Fibroblast of villous mesenchyme (primary cell): ENCODE data around the gene KIF21A. TPM values are rescaled to one million over a fixed set of nuclear protein-coding genes. Genes with fewer than 3 reads are reported as not detected.

Experiments
- DNase-seq: peaks from one replicate; pipeline ENCODE4 v3.0.0-alpha.2; 2010; ENCODE audit warnings: low read depth
- H3K4me3 ChIP-seq: 2 replicates; pipeline ENCODE4 v1.5.1; 2011; ENCODE audit warnings: low read depth, mild to moderate bottlenecking, low read length
- CTCF ChIP-seq: IDR thresholded peaks from 2 replicates; pipeline ENCODE4 v1.5.1; 2012; ENCODE audit warnings: low read depth, mild to moderate bottlenecking, low read length; ENCODE audit not compliant: insufficient read depth
- total RNA-seq: library from RNA; depleted of rRNA; stranded (reverse); fragments of >200 nt; gene quantifications from 2 replicates; pipeline ENCODE4 v1.2.3, GENCODE V29; 2012

The KIF21A gene
- total RNA-seq, 1 donor: 11.2 TPM

GRCh38 chr12:39378341-39378740, 64.6 kb downstream of the KIF21A start:
- peak; percentile 48 for DNase-seq
- no peak overlapping the region for H3K4me3 ChIP-seq
- TF ChIP-seq CTCF: no peak

- DNase-seq: no peak
- peak; percentile 10 for TF ChIP-seq CTCF
- no peak overlapping the region for H3K4me3 ChIP-seq
Observed at GRCh38 chr12:39375206-39375808, 67.6 kb downstream of the KIF21A start.

- no peak overlapping the region for H3K4me3 ChIP-seq
- no peak for DNase-seq
- TF ChIP-seq CTCF: no peak
Observed at GRCh38 chr12:39372929-39373328, 70.0 kb downstream of the KIF21A start.

- TF ChIP-seq CTCF: no peak
- H3K4me3 ChIP-seq: no peak overlapping the region
- no peak for DNase-seq
Observed at GRCh38 chr12:39372204-39372925, 70.6 kb downstream of the KIF21A start.

GRCh38 chr12:39369756-39370155, 73.2 kb downstream of the KIF21A start:
- no peak overlapping the region for H3K4me3 ChIP-seq
- TF ChIP-seq CTCF: no peak
- DNase-seq: no peak

GRCh38 chr12:39368891-39369290, 74.0 kb downstream of the KIF21A start:
- no peak for DNase-seq
- H3K4me3 ChIP-seq: no peak overlapping the region
- TF ChIP-seq CTCF: no peak
